Measurements from ENCODE around the gene KIF6. TPM values are rescaled to one million over a fixed set of nuclear protein-coding genes. Genes with fewer than 3 reads are reported as not detected.
"Not testable (repeated sequence)": the region's sequence is repeated elsewhere in the genome, so short reads cannot be mapped to it uniquely, and the experiment has no call there.

KIF6 gene
- total RNA-seq, 2 experiments from 2014 or later, result not detected

- ChIA-PET POLR2A (no interaction called here), CTCF (interaction anchor here (0.7 kb wide), 1 partner anchor 45 kb away, joined by 3 read pairs; no protein-coding TSS in a partner anchor)
- Mint-ChIP-seq H3K4me1 (peaks cover 7% of the 10 kb centered on the region), H3K27me3 (peaks cover 21% of the 10 kb centered on the region), H3K27ac (no peak overlapping the region), H3K36me3 (ENCODE audit: low read depth) (no peaks in the 10 kb centered on the region), H3K4me3 (no peak overlapping the region), H3K9me3 (peaks cover 8% of the 10 kb centered on the region)
- DNase-seq, result no peak
Observed at GRCh38 chr6:39527792-39528564, 197.2 kb downstream of the KIF6 start.

GRCh38 chr6:39524007-39524406 is 201.2 kb downstream of the KIF6 start:
- DNase-seq, result no peak
- Mint-ChIP-seq H3K27me3 (peaks cover 23% of the 10 kb centered on the region), H3K4me1 (no peaks in the 10 kb centered on the region), H3K9me3 (no peaks in the 10 kb centered on the region), H3K36me3 (ENCODE audit: low read depth) (no peaks in the 10 kb centered on the region), H3K27ac (no peak overlapping the region), H3K4me3 (no peak overlapping the region)
- POLR2A ChIA-PET, result no interaction called here
- CTCF ChIA-PET, result no interaction called here

GRCh38 chr6:39521958-39522357 is 203.2 kb downstream of the KIF6 start:
- CTCF ChIA-PET, result no interaction called here
- H3K4me1 Mint-ChIP-seq, result no peaks in the 10 kb centered on the region
- DNase-seq, result no peak
- no peak overlapping the region for H3K27ac Mint-ChIP-seq
- POLR2A ChIA-PET, result no interaction called here
- peaks cover 15% of the 10 kb centered on the region for H3K27me3 Mint-ChIP-seq
- H3K4me3 Mint-ChIP-seq, result no peak overlapping the region
- no peaks in the 10 kb centered on the region for H3K36me3 Mint-ChIP-seq (ENCODE audit: low read depth)
- no peaks in the 10 kb centered on the region for H3K9me3 Mint-ChIP-seq

- DNase-seq, result no peak
- Mint-ChIP-seq H3K27me3 (peaks cover 8% of the 10 kb centered on the region), H3K9me3 (no peaks in the 10 kb centered on the region), H3K4me1 (no peaks in the 10 kb centered on the region), H3K27ac (no peak overlapping the region), H3K4me3 (no peak overlapping the region), H3K36me3 (ENCODE audit: low read depth) (no peaks in the 10 kb centered on the region)
- CTCF ChIA-PET, result no interaction called here
- POLR2A ChIA-PET, result no interaction called here
Observed at GRCh38 chr6:39520916-39521315, 204.3 kb downstream of the KIF6 start.

DNA sequence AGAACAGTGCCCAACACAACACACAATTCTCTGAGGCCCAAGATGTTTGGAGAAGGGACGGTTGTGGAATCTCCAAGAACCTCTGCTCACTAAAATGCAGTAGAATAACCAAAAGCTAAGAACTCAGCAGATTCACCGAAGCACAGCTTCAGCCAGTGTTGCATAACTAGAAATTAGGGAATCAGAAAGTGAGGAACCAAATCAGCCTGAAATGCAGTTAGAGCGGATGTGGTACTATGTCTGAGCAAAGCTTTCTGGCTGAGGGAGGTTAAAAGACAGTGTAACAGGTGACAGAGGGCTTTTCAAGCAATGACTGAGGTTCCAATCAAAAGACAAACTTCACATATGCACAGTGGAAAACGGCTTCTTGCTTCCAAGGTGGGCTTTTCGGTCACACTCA is 204.8 kb downstream of the KIF6 start:
- no peaks in the 10 kb centered on the region for H3K36me3 Mint-ChIP-seq (ENCODE audit: low read depth)

GRCh38 chr6:39518221-39518620 is 207.0 kb downstream of the KIF6 start:
- H3K4me3 Mint-ChIP-seq, result no peak overlapping the region
- no peaks in the 10 kb centered on the region for H3K36me3 Mint-ChIP-seq (ENCODE audit: low read depth)
- H3K9me3 Mint-ChIP-seq, result no peaks in the 10 kb centered on the region
- POLR2A ChIA-PET, result no interaction called here
- no peaks in the 10 kb centered on the region for H3K4me1 Mint-ChIP-seq
- CTCF ChIA-PET, result no interaction called here
- H3K27me3 Mint-ChIP-seq, result peaks cover 11% of the 10 kb centered on the region
- H3K27ac Mint-ChIP-seq, result no peak overlapping the region
- no peak for DNase-seq

More for the DNA sequence above, 204.8 kb downstream of the KIF6 start:
- Mint-ChIP-seq H3K9me3 (no peaks in the 10 kb centered on the region), H3K27me3 (peaks cover 7% of the 10 kb centered on the region), H3K27ac (no peak overlapping the region), H3K4me1 (no peaks in the 10 kb centered on the region), H3K4me3 (no peak overlapping the region)
- ChIA-PET POLR2A (no interaction called here), CTCF (no interaction called here)
- no peak for DNase-seq

DNA sequence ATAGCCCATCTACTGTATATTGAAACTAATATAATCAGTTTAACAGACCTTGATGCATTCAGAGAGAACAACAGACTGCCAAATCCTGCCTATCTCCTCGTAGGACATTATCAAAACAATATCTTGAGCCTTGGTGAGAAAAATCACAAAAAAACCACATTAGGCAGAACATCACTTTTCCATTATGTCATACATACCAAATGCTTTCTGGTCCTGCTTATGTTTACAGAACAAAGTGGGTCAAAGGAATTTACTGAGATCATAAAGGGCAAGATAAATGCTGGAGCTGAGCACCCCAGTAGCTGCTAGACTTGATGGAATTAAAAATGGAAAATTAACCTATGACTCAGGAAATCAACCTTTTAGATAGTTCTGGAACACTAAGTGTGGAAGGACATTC is 207.5 kb downstream of the KIF6 start:
- H3K4me1 Mint-ChIP-seq, result no peaks in the 10 kb centered on the region
- CTCF ChIA-PET, result no interaction called here
- no peak overlapping the region for H3K4me3 Mint-ChIP-seq
- no peaks in the 10 kb centered on the region for H3K9me3 Mint-ChIP-seq
- H3K27ac Mint-ChIP-seq, result no peak overlapping the region
- peaks cover 11% of the 10 kb centered on the region for H3K27me3 Mint-ChIP-seq
- DNase-seq, result no peak
- H3K36me3 Mint-ChIP-seq (ENCODE audit: low read depth), result no peaks in the 10 kb centered on the region
- POLR2A ChIA-PET, result no interaction called here

DNA sequence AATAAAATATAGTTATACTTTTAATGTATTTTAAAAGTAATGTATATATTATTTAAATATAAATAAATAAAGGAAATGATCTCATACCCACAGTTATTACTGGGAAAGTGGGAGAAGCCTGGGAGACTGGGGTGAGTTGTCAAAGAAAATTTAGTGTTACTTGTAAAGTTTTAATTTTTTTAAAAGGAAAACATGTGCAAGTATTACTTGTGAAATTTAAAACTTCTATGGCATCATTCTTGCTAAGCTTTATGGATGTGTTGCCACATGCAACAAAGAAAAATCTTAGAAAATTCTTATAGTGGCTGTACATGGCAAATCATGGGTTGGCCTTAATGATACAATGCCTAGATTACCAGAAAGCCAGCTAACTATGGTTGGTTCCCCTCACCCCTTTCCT is 208.7 kb downstream of the KIF6 start:
- H3K4me3 Mint-ChIP-seq, result no peak overlapping the region
- ChIA-PET CTCF (no interaction called here), POLR2A (no interaction called here)
- no peaks in the 10 kb centered on the region for H3K9me3 Mint-ChIP-seq
- DNase-seq, result no peak
- no peak overlapping the region for H3K27ac Mint-ChIP-seq
- no peaks in the 10 kb centered on the region for H3K36me3 Mint-ChIP-seq (ENCODE audit: low read depth)
- H3K4me1 Mint-ChIP-seq, result no peaks in the 10 kb centered on the region
- peaks cover 13% of the 10 kb centered on the region for H3K27me3 Mint-ChIP-seq

DNA sequence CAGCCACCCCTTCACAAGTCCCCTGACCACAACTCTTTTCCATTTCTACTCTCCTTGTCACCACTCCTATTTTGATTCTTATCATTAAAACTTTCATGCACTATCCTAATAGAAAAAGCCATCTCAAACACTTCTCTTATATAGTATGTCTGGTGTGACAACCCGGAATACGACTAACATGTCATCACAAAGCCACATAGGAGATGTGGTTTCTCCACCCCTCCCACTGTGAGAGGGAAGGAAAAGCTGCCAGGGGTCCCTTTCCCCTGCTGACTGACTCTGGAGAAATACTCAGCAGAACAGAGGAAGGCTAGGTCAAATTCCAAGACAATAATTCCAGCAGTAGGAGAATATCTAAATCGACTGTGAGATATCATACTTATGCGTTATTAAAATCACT is 209.7 kb downstream of the KIF6 start:
- H3K9me3 Mint-ChIP-seq, result no peaks in the 10 kb centered on the region
- no peak overlapping the region for H3K4me3 Mint-ChIP-seq
- DNase-seq, result no peak
- no peaks in the 10 kb centered on the region for H3K4me1 Mint-ChIP-seq
- ChIA-PET POLR2A (no interaction called here), CTCF (no interaction called here)
- H3K27me3 Mint-ChIP-seq, result peaks cover 13% of the 10 kb centered on the region
- no peaks in the 10 kb centered on the region for H3K36me3 Mint-ChIP-seq (ENCODE audit: low read depth)
- no peak overlapping the region for H3K27ac Mint-ChIP-seq

- H3K27ac Mint-ChIP-seq, result no peak overlapping the region
- ChIA-PET CTCF (no interaction called here), POLR2A (no interaction called here)
- H3K36me3 Mint-ChIP-seq (ENCODE audit: low read depth), result no peaks in the 10 kb centered on the region
- DNase-seq, result no peak
- no peaks in the 10 kb centered on the region for H3K4me1 Mint-ChIP-seq
- H3K9me3 Mint-ChIP-seq, result no peaks in the 10 kb centered on the region
- peaks cover 11% of the 10 kb centered on the region for H3K27me3 Mint-ChIP-seq
- no peak overlapping the region for H3K4me3 Mint-ChIP-seq
Observed at GRCh38 chr6:39515006-39515405, 210.2 kb downstream of the KIF6 start.

GRCh38 chr6:39509831-39510230 is 215.4 kb downstream of the KIF6 start:
- POLR2A ChIA-PET, result interaction anchor here (0.7 kb wide), 1 partner anchor 1362 kb away, joined by 3 read pairs; no protein-coding TSS in a partner anchor
- H3K4me1 Mint-ChIP-seq; CTCF ChIA-PET; H3K27ac Mint-ChIP-seq; H3K36me3 Mint-ChIP-seq (ENCODE audit: low read depth); H3K4me3 Mint-ChIP-seq; H3K27me3 Mint-ChIP-seq; DNase-seq; H3K9me3 Mint-ChIP-seq: not testable (repeated sequence)

DNA sequence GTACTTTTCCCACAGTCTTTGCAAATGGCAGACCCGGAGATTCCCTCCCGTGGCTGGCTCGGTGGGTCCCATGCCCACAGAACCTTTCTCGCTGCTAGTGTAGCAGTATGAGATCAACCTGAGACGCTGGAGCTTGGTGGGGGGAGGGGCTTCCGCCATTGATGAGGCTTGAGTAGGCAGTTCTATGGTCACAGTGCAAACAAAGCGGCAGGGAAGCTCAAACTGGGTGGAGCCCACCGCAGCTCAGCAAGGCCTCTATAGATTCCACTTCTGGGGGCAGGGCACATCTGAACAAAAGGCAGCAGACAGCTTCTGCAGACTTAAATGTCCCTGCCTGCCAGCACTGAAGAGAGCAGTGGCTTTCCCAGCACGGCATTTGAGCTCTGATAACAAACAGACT is 216.7 kb downstream of the KIF6 start:
- Mint-ChIP-seq H3K27me3 (peaks cover 5% of the 10 kb centered on the region), H3K9me3 (peaks cover 2% of the 10 kb centered on the region), H3K27ac (no peak overlapping the region), H3K4me3 (no peak overlapping the region), H3K36me3 (ENCODE audit: low read depth) (no peaks in the 10 kb centered on the region), H3K4me1 (no peaks in the 10 kb centered on the region)
- no peak for DNase-seq
- ChIA-PET POLR2A (no interaction called here), CTCF (no interaction called here)

DNA sequence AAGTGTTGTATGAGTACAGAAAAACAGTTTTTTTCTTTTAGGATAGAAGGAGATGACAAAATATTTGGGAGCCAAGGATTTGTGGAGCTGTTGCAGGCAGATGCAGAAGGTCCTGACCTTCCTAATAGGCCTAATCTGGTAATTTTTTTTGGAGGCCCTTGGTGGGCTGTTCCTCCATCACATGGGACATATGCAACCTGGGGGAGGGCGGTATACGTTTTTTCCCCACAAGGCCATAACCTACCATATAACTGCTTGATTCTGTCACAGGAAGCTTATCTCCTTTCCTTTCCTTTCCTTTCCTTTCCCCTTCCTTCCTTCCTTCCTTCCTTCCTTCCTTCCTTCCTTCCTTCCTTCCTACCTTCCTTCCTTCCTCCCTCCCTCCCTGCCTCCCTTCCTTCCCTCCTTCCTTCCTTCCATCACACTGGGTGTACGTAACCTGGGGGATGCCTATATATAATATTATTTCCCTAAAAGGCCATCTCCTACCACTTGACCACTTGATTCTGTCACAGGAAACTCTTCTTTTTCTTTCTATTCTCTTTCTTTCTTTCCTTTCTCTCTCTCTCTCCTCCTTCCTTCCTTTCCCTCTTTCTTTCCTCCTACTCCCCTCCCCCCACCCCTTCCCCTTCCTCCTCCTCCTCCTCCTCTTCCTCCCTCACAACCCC is 217.7 kb downstream of the KIF6 start:
- H3K36me3 Mint-ChIP-seq (ENCODE audit: low read depth), result peaks cover under 1% of the 10 kb centered on the region
- ChIA-PET POLR2A (no interaction called here), CTCF (interaction anchor here (0.6 kb wide), 1 partner anchor 1135 kb away, joined by 3 read pairs; no protein-coding TSS in a partner anchor)
- no peak overlapping the region for H3K27ac Mint-ChIP-seq
- DNase-seq, result no peak
- no peaks in the 10 kb centered on the region for H3K4me1 Mint-ChIP-seq
- peaks cover 8% of the 10 kb centered on the region for H3K9me3 Mint-ChIP-seq
- peaks cover 11% of the 10 kb centered on the region for H3K27me3 Mint-ChIP-seq
- no peak overlapping the region for H3K4me3 Mint-ChIP-seq

All from activated CD4-positive, alpha-beta T cell treated with anti-CD3 and anti-CD28 coated beads, Interleukin-2, amount 10 ng/mL, durations not matched to agents 7 days and 5 days (primary cell).